Occipital lobe (tissue), 2 donors: Measurements from ENCODE around the gene TTLL11. TPM values are rescaled to one million over a fixed set of nuclear protein-coding genes. Genes with fewer than 3 reads are reported as not detected.

Experiments
- DNase-seq: peaks from one replicate; lab custom pipeline; 2025; lab: John Stamatoyannopoulos, UW
- total RNA-seq: library from RNA; depleted of rRNA; stranded (reverse); fragments of >200 nt; gene quantifications from one replicate; pipeline ENCODE4 v1.2.3, GENCODE V29; 2014

The TTLL11 gene
- total RNA-seq, 1 donor from 2014 or later: 26.8 TPM

- no peak for DNase-seq
Measured at GRCh38 chr9:121942866-121943382, 150.2 kb downstream of the TTLL11 start.

GRCh38 chr9:121942313-121942712 is 150.8 kb downstream of the TTLL11 start:
- DNase-seq: no peak

- no peak for DNase-seq
Measured at GRCh38 chr9:121939643-121940042, 153.5 kb downstream of the TTLL11 start.

- DNase-seq: no peak
Measured at GRCh38 chr9:121938621-121939020, 154.5 kb downstream of the TTLL11 start.

GRCh38 chr9:121937240-121937639 is 155.9 kb downstream of the TTLL11 start:
- DNase-seq: no peak

- DNase-seq: no peak
Measured at GRCh38 chr9:121935739-121936138, 157.4 kb downstream of the TTLL11 start.

- no peak for DNase-seq
Measured at GRCh38 chr9:121930956-121931355, 162.2 kb downstream of the TTLL11 start.

GRCh38 chr9:121929893-121930875 is 162.9 kb downstream of the TTLL11 start:
- DNase-seq: no peak

- no peak for DNase-seq
Measured at GRCh38 chr9:121927636-121928035, 165.5 kb downstream of the TTLL11 start.

GRCh38 chr9:121927081-121927480 is 166.0 kb downstream of the TTLL11 start:
- no peak for DNase-seq

- DNase-seq: peak; percentile 4
Measured at GRCh38 chr9:121926351-121926801, 166.7 kb downstream of the TTLL11 start.

- DNase-seq: no peak
Measured at GRCh38 chr9:121925935-121926334, 167.2 kb downstream of the TTLL11 start.

GRCh38 chr9:121924700-121925099 is 168.4 kb downstream of the TTLL11 start:
- DNase-seq: no peak

GRCh38 chr9:121921444-121921843 is 171.7 kb downstream of the TTLL11 start:
- DNase-seq: no peak

- DNase-seq: no peak
Measured at GRCh38 chr9:121917375-121918335, 175.5 kb downstream of the TTLL11 start.

- no peak for DNase-seq
Measured at GRCh38 chr9:121915304-121915625, 177.8 kb downstream of the TTLL11 start.

- DNase-seq: no peak
Measured at GRCh38 chr9:121914604-121915303, 178.4 kb downstream of the TTLL11 start.

- no peak for DNase-seq
Measured at GRCh38 chr9:121914017-121914595, 179.0 kb downstream of the TTLL11 start.

GRCh38 chr9:121912812-121913627 is 180.1 kb downstream of the TTLL11 start:
- no peak for DNase-seq

- no peak for DNase-seq
Measured at GRCh38 chr9:121910491-121911040, 182.5 kb downstream of the TTLL11 start.
